Measurements from ENCODE around the gene RRH.
A peak's percentile ranks its signal among the peaks of the same experiment; 100 is the strongest.
"Not testable (repeated sequence)": the region's sequence is repeated elsewhere in the genome, so short reads cannot be mapped to it uniquely, and the experiment has no call there.

Gene RRH, protein sequence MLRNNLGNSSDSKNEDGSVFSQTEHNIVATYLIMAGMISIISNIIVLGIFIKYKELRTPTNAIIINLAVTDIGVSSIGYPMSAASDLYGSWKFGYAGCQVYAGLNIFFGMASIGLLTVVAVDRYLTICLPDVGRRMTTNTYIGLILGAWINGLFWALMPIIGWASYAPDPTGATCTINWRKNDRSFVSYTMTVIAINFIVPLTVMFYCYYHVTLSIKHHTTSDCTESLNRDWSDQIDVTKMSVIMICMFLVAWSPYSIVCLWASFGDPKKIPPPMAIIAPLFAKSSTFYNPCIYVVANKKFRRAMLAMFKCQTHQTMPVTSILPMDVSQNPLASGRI

DNA sequence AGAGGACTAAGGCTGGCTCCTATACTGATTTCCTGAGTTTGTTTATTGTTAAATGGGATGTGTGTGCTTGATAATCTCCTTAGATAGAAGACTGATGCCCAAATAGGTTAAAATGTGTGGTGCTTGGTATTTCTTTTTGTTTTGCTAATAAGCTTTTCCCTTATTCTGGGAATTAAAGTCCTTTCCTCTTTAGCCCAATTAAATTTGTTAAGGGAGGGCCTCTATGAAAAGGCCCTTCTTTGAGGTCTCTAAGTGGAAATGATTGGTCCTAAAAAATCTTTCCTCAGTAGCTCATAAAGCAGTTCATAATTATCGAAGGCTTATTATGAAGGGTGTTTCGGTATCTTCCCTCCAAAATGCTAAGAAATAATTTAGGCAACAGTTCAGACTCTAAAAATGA, at the start of gene RRH:
TSS of gene RRH (plus strand) at position 301 of the 400 bp plus-strand sequence. CDS start at position 357, 56 bp downstream.
- DNase-seq: no peak

DNA sequence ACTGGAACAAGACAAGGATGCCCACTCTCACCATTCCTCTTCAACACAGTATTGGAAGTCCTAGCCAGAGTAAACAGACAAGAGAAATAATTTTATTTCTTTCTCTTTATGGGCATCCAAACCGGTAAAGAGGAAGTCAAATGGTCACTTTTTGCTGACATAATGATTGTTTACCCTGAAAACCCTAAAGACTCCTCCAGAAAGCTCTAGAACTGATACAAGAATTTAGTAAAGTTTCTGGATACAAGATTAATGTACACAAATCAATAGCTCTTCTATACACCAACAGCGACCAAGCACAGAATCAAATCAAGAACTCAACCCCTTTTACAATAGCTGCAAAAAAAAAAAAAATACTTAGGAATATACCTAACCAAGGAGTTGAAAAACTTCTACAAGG, 45.7 kb upstream of the RRH start:
- DNase-seq: not testable (repeated sequence)

DNA sequence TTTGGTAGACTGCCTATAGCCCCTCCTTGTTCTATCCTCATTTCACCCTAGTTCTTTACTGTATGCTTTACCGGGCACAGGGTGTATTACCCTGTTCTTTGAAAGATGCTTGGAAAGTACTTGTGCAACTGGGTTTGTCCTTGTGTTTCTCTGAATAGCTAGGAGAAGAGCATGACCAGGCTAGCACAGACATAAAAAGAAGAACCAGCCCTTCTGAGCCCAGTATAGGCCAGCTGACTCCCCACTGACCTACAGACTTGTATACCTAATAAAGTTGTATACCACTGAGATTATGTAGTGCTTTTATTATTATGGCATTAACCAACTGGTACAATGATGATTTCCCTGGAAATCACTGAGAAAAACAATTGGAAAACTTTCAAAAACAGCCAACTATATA, 40.9 kb upstream of the RRH start:
- DNase-seq: no peak

DNA sequence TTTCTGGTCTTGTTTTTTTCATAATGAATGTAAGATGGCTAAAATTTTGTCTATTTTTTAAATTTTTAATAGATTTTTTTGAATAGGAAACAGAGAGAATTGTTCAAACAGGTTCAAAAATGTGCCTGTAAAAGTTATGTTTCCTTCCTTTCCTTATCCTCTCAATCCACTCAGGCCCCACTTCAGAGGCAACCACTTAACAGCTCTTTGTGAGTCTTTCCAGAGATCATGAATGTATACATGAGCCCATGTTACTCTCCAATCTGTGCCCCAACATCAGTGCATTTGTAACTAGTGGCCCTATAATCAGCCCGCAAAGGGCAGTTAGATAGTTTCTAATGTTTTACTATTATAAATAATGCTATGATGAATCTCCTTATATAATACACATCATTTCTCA, 40.0 kb upstream of the RRH start:
- no peak for DNase-seq

DNA sequence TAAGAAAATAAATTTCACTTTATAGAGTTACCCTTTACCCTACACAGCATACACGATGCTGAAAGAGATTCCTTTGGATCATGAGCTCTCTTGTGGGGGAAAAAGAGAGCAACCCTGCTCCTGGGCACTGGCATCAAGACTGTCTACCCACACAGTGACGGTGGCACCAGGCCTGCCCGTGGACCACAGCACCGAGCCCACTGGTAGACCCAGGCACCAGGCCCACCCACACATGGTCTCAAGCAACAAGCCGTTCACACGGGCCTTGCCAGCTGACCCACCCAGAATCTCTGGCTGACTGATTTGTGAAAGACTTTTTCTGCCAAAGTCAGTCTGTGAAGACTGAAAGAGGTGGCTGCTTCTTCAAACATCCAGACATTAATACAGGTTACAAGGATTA, 32.7 kb upstream of the RRH start:
- DNase-seq: no peak

DNA sequence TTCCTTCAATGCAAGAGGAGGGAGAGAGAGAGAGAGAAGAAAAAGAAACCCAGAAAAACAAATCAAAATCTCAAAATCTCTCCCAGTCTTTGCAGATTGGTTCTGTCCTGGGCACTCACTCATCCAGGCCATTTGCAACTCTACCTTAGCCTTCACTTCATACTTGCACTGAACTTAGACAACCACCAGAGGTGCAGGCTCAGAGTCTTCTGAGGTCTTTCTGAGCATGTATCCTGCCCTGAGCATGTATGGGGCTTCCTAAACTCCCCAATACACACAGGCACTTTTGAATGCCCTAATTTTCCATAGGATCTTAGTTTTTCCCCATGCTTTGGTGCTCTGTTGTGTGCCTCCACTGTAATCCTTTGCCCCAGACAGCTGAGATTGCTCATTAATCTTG, 28.9 kb upstream of the RRH start:
- no peak for DNase-seq

DNA sequence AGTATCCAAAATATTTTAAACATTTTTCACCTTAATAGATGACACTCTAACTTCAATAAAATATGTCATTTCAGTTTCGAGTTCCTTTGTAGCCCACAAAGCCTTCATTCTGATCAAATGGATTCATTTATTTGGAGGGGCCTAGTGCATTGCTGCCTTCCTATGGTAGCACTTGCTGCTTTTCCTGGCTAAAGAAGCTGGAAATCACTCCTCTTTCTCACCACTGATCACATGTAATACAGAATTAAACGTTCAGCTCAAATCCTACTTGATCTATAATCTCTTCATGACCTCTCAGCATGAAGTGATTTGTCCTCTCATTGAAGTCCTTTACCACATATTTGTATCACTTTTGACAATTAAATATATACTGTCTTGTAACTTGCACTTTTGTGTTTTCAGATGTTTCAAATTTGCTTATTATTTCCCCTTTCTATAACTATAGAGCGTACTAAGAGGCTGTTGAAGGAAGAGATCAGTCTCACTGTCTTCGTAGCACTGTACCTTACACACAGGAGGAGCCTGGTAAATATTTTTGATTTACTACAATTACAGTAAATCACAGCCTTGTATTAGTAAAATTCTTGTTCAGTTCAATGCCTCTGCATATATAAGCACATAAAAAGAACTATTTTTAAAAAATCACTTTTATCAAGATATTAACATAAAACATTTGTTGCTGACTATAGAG, 26.5 kb upstream of the RRH start:
- no peak for DNase-seq

DNA sequence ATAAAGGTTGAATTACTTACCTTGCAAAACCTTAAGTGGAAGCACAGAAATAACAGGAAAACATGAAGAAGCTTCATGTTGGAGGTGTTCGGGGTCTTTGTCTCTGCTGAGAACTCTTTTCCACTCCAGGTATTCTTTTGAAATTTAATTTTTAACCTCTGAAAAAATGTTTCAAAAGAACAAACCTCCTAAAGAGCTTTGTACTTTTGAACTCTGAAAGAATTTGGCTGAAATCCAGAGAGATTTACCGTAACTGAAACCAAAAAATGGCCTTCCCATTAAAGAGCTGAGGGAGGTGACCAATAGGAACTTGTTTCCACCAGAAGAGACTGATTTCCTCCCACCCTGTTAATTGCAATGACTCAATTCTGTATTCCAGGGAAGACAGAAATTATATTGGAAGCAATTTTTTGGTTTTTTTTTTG, 25.9 kb upstream of the RRH start, which contains the start of gene CFI:
TSS of gene CFI (minus strand) at position 105 of the 425 bp plus-strand sequence. CDS start at position 77, 28 bp downstream.
- DNase-seq: no peak

DNA sequence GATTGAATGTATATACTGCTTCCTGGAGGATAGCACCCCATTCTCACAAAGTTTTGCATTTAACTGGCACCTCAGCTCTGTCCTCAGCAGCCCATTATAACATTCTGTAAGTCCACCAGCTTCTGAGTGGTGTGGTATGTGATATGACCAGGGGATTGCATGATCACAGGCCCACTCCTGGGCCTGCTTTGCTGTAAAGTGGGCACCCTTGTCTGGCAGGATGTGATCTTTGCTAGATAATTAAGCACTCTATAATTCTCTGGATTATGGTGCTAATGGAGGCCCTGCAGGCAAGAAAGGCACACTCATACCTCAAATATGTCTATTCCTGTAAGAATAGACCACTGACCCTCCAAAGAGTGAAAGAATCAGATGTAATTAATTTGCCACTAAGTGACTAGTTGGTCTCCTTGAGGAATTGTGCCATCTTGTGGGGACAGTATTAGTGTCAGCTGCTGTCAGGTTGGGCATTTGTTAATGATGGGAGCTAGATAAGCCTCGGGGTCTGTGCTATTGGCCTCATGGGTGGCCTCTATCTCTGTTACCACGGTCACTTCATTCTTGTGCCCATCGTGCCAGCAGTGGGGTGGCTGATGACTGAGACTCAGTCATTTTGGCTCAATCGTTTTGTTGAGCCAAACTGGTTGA, 23.7 kb upstream of the RRH start:
- no peak for DNase-seq

DNA sequence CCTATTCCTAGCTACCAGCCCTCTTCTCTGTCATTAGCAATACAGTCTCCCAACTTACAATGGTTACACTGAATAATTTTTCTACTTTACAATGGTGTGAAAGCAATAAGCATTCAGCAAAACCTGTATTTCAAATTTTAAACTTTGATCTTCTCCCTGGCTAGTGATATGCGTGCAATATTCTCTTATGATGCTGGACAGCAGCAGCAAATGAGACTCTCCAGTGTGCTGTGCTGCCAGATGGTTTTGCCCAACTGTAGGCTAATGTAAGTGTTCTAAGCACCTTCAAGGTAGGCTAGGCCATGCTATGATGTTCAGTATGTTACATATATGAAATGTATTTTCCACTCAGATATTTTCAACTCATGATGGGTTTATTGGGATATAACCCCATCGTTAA, 18.1 kb upstream of the RRH start:
- DNase-seq: no peak

DNA sequence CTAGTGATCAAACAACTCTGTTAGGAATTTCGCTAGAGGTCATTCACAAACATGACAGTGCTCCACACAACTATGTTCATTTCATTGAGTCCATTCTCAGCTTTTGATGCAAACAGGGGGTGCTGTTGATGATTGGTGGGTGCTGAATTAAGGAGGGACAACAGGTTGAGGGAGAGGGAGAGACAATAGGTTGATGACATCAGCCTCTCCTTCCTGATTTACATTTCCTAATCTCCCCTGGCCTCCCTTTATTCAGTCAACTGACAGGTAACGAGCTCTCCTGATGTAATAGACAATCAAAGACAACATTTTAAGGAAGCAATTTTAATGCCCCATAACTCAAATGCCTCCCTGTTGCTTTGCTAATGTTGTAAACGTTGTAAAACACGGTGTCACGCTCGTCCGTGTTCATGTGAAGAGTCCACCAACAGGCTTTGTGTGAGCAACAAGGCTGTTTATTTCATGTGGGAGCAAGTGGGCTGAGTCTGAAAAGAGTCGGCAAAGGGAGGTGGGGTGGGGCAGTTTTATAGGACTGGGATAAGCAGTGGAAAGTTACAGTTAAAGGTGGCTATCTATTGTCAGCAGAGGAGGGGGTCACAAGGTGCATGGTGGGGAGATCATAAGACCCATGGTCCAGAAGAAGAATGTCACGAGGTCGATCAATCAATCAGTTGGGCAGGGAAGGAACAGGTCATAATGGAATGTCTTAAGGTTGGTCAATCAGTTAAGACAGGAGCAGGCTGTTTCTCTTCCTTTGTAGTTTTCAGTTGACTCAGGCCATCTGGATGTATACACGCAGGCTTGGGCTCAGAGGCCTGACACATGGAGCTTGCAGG, 17.0 kb upstream of the RRH start:
- no peak for DNase-seq

DNA sequence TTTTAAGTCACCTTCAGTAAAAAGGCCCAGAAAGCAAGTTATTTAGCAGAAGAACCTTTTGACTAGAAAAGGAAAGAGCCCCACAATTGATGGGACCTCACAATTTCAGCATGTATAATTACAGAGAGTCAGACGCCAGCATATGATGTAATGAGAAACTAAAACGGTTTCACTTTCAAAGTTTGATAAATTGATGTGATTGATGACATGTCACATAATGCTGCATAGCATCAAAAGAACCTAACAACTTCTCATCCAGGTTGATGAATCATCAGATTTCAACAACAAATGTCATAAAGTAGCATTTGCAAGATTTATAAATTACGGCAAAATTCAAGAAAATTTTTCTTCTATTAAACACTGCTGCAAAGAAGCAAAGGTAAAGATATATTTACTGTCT, 16.1 kb upstream of the RRH start:
- no peak for DNase-seq

DNA sequence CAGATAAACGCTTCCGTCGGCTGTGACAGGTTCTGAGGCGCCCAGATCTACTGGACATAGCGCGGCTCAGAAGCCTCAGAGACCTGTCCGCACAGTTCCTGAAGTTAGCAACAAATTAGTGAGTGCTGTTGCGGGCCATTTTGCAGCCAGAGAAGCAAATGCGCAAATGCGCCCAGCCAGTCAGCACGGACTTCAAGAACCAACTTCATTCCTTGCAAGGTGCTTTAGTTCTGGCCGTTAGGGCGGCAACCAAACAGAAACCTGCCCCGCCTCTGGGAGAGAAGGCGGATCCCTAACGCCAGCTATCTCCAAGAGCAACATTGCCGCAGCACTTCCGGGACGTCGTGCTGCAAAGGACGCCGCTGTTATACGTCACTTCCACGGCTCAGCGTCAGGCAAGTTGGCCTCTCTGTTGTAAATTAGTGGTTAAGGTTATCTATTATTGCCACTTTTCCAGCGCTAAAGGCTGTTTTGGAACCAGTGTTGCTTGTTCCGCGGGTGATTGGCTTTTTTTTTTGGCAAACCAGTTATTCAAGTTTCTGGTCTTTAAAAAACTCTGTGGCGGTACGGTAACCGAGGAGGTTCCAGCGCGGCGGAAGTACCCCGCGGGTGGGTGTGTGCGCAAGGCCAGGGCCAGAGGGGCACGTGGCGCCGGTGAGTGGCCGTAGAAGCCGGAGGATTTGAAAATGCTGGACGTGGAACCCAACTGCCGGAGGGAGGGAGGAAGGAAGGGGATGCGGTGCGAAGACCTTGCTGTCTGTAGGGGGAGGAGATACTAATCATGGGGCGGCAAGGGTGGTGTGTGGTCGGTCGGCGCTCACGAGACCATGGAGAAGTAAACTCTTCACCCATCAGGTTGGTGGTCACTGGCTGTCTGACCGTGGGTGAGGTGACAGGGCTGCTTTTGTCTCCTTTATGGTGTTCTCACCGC, 12.4 kb upstream of the RRH start, which contains the start of gene GAR1:
TSS of gene GAR1 (plus strand) at position 612 of the 931 bp plus-strand sequence. CDS start 403 bp downstream, outside the sequence.
- DNase-seq: peak; percentile 84 to 85

DNA sequence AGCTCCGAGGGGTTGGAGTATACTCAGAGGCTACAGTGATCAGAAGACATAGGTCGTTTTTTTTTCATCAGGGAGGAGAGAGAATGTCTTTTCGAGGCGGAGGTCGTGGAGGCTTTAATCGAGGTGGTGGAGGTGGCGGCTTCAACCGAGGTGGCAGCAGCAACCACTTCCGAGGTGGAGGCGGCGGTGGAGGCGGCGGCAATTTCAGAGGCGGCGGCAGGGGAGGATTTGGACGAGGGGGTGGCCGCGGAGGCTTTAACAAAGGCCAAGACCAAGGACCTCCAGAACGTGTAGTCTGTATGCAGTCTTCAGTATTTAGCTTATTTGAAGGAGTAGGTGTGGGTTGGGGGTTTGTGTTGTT, 11.7 kb upstream of the RRH start:
- peak; percentile 53 to 54 for DNase-seq

DNA sequence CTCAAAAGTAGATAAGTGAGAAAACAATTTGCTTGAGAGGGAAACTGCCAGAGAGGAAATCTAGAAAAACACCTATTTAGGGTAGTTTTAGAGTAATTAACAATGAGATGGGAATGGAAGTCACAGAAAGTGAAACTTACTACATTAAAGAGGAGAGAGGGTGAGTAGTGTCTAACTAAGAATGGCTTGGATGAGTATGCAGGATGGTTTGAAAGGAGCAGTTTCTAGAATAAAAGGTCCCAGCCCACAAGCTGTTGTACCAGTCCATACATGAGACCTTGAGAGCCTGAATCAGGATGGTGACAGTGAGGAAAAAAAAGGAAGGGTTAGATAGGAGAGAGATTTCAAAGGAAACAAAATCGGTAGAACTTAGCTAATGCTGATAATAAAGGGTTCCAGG, 10.9 kb upstream of the RRH start:
- no peak for DNase-seq

DNA sequence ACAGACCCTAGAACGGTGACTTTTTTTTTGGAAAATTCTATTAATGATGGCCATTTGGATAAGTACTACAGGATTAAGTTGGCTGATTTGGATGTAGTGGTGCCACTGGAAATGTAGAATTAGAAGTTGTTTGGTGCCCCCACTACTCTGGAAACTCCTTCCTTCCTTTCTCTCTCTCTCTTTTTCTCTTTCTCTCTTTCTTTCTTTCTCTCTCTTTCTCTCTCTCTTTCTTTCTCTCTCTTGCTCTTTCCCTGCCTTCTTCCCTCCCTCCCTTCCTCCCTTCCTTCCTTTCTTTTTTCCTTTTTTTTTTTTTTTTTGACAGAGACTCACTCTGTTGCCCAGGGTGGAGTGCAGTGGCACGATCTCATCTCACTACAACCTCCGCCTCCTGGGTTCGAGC, 9.5 kb upstream of the RRH start:
- DNase-seq: no peak

DNA sequence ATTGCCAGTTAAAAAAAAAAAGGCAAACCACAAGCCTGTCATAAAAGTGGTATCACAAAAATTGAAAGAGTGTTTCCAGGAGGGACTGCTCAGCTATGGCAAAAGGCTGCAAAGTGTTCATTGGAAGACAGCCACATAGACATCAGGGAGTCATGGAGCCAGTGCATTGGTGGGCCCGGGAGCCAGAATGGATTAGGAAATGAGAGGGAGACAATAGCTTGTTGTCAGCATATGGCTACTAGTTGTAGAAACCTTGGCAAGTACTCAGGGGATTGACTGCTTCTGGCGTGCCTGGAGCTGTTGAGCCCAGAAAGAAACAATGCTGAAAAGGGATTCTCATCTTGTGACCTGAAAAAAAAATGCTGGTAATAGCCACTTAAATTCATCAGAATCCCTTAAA, 7.2 kb upstream of the RRH start:
- DNase-seq: no peak

DNA sequence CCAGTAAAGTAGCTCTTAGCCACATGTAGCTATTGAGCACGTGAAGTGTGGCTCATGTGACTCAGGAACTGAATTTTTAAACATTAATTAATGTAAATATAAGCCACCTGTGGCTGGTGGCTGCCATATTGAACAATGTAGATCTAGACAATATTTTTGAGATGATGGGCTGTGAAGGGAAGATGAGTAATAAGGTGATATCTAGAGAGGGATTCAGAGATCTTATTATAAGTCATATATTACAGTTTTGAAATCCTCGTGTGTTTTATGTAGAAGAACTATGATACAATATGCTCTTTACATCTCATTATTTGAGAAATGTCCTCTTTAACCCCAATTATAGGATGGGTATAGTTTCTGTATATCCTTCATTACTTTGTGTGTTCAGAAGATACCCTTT, 6.6 kb upstream of the RRH start:
- no peak for DNase-seq

DNA sequence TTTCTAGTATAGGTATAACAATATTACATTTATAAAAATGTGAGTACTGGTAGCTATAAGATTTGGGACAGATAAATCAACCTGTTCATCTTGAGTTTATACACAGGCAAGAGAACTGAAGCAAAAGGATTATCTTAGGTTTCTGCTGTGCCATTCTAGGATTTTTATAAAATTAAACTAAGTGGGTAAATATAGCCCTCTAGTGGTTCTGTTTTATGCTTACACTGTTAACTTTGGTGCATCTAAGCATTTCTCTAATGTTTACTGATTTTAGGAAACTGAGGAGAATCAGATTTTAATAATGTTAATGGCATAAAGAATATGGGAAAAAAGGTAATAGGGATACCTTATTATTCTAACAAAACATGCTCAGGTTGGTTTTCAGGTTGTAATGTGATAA, 1.1 kb upstream of the RRH start:
- no peak for DNase-seq

DNA sequence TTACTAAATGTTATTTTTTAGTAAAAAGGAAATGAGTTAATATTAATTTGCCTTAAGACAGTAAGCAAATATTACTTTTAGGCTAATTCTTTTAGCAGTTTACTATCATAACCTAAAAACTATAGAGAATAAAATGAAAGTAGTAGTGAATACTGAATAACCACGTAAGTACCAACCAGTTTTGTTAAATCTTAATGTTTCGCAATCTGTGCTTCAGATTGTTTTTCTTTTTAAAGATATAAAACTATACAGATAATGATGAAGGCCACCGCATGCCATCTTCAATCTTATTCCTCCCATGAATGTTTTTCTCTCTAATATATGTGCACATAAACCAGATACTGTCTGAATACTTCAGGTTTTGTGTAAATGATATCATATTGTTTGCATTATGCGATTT, 6.0 kb downstream of the RRH start:
- no peak for DNase-seq

DNA sequence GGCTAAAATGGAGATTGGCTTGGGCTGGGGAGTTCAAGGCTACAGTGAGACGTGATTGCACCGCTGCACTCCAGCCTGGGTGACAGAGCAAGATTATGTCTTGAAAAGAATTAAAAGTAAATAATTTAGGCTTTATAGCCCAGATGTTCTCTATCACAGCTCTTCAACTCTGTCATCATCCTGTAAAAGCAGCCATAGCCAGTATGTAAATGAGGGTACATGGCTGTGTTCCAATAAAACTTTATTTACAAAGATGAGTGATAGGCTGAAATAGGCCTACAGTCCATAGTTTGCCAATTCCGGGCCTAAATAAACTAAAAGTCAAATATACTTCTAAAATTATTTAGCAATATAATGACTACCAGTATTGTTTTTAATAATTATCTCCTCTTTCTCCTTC, 9.2 kb downstream of the RRH start:
- no peak for DNase-seq

All from activated CD4-positive, alpha-beta T cell treated with anti-CD3 and anti-CD28 coated beads for 4 hours (primary cell).